ENCODE measurements around the gene DUSP18. TPM values are rescaled to one million over a fixed set of nuclear protein-coding genes. Genes with fewer than 3 reads are reported as not detected.
A peak's percentile ranks its signal among the peaks of the same experiment; 100 is the strongest.

The DUSP18 gene
- total RNA-seq, 2 experiments from 2014 or later, result 10.5 to 12.8 TPM

DNA sequence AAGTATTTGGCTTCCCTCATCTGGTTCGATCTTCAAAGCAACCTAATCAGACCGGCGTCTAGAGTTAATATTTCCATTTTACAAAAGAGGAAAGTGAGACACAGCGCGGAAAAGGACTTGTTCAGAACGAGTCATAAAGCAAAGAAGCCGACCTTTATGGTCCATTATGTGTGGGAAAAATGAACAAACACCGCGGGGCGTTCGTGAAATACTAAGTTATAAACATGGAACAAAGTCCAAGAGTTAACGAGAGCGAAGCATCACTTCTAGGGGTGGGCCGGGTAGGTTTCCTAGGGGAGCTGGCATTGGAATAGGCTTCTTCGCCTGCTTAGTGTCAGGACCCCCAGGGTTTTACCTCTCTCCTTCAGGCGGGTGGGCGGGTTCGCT is 575 bp downstream of the DUSP18 start:
- peak overlapping the region; percentile 79 for H3K27ac Mint-ChIP-seq
- POLR2A ChIA-PET, result interaction anchor here (0.7 to 2.1 kb wide), 3 partner anchors 16 to 302 kb away, joined by 3 to 13 read pairs (median 4); partner anchors contain the start of genes SLC35E4 and TUG1
- H3K9me3 Mint-ChIP-seq, result no peaks in the 10 kb centered on the region
- H3K4me3 Mint-ChIP-seq, result peak overlapping the region; percentile 99
- peaks cover 15% of the 10 kb centered on the region for H3K27me3 Mint-ChIP-seq
- H3K4me1 Mint-ChIP-seq, result peaks cover 14% of the 10 kb centered on the region
- DNase-seq, result no peak
- no peak for ATAC-seq (ENCODE audit: low read depth)
- peaks cover 4% of the 10 kb centered on the region for H3K36me3 Mint-ChIP-seq

DNA sequence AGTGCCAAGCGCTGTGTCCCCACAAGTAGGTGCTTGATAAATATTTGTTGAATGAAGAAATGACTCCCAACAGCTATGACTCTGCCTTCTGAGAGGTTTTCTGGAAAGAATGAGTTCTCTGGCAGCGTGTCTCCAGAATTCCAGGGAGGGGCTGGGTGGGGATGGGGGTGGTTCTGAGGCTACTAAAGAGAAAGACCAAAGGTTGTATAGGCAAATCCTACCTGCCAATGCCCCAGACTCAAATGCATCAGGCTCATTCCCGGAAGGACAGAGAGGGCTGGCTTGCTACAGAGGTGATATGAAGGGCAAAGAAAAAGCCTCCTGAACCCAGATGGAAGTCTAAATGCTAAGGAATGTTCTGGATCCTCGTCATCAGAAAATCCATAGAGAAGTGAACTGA is 1.9 kb downstream of the DUSP18 start:
- H3K27me3 Mint-ChIP-seq, result peaks cover 15% of the 10 kb centered on the region
- ATAC-seq (ENCODE audit: low read depth) (no peak), DNase-seq (no peak)
- peak overlapping the region; percentile 25 for H3K4me3 Mint-ChIP-seq
- peaks cover 14% of the 10 kb centered on the region for H3K4me1 Mint-ChIP-seq
- no peak overlapping the region for H3K27ac Mint-ChIP-seq
- POLR2A ChIA-PET, result no interaction called here
- peaks cover 5% of the 10 kb centered on the region for H3K36me3 Mint-ChIP-seq
- H3K9me3 Mint-ChIP-seq, result no peaks in the 10 kb centered on the region

- POLR2A ChIA-PET, result no interaction called here
- Mint-ChIP-seq H3K27ac (no peak overlapping the region), H3K4me1 (peaks cover 14% of the 10 kb centered on the region), H3K4me3 (no peak overlapping the region), H3K9me3 (no peaks in the 10 kb centered on the region), H3K36me3 (peaks cover 5% of the 10 kb centered on the region), H3K27me3 (peaks cover 15% of the 10 kb centered on the region)
- DNase-seq (no peak), ATAC-seq (ENCODE audit: low read depth) (no peak)
These were observed 2.4 kb downstream of the DUSP18 start for GRCh38 chr22:30665266-30665665.

DNA sequence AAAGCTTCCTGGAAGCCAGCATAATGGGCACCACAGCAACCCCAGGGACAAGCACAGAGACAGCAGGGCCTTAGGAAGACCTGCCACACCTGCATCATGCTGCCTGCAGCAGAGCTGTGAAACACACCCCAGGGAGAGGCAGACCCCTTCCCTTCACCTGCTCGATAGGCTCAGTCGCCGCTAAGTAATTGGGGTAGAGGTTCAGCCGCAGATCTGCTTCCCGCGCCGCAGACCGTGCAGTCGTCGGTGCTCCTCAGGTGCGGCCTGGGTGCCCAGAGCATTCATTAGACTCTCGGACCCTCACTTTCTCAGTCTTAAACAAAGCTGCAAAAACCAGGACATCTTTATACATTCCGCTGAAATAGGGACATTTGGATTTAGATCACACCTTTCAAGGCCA is 2.9 kb downstream of the DUSP18 start:
- peaks cover 14% of the 10 kb centered on the region for H3K4me1 Mint-ChIP-seq
- DNase-seq (no peak), ATAC-seq (ENCODE audit: low read depth) (no peak)
- peaks cover 5% of the 10 kb centered on the region for H3K36me3 Mint-ChIP-seq
- peaks cover 13% of the 10 kb centered on the region for H3K27me3 Mint-ChIP-seq
- POLR2A ChIA-PET, result no interaction called here
- H3K27ac Mint-ChIP-seq, result no peak overlapping the region
- H3K4me3 Mint-ChIP-seq, result no peak overlapping the region
- no peaks in the 10 kb centered on the region for H3K9me3 Mint-ChIP-seq

GRCh38 chr22:30662040-30662439 is 5.6 kb downstream of the DUSP18 start:
- peaks cover 8% of the 10 kb centered on the region for H3K4me1 Mint-ChIP-seq
- ATAC-seq (ENCODE audit: low read depth) (no peak), DNase-seq (no peak)
- H3K27me3 Mint-ChIP-seq, result no peaks in the 10 kb centered on the region
- peaks cover 5% of the 10 kb centered on the region for H3K36me3 Mint-ChIP-seq
- POLR2A ChIA-PET, result interaction anchor here (0.7 kb wide), 1 partner anchor 10 kb away, joined by 4 read pairs; no protein-coding TSS in a partner anchor
- H3K4me3 Mint-ChIP-seq, result no peak overlapping the region
- no peaks in the 10 kb centered on the region for H3K9me3 Mint-ChIP-seq
- H3K27ac Mint-ChIP-seq, result no peak overlapping the region

DNA sequence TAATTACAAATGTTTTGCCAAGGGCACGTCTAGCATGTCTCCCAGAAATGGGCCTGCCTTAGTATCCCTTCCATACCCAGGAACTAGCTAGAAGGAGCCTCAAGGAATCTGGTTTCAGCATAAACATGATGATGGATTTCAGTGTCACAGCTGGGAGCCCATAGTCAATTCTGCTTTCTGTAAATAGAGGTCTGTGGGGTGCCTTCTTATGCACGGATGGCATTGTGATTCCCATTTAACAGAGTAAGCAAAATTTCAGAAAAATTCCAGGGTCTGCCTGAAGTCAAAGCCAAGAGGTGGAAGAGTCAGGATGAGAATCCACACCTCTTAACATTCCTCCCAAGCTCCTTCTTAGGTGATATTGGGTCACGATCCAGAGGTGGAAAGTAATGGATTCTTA is 12.1 kb downstream of the DUSP18 start:
- peaks cover 5% of the 10 kb centered on the region for H3K4me1 Mint-ChIP-seq
- no peaks in the 10 kb centered on the region for H3K27me3 Mint-ChIP-seq
- no peak overlapping the region for H3K27ac Mint-ChIP-seq
- POLR2A ChIA-PET, result no interaction called here
- no peaks in the 10 kb centered on the region for H3K9me3 Mint-ChIP-seq
- ATAC-seq (ENCODE audit: low read depth), result no peak
- H3K4me3 Mint-ChIP-seq, result no peak overlapping the region
- no peak for DNase-seq
- peaks cover 2% of the 10 kb centered on the region for H3K36me3 Mint-ChIP-seq

DNA sequence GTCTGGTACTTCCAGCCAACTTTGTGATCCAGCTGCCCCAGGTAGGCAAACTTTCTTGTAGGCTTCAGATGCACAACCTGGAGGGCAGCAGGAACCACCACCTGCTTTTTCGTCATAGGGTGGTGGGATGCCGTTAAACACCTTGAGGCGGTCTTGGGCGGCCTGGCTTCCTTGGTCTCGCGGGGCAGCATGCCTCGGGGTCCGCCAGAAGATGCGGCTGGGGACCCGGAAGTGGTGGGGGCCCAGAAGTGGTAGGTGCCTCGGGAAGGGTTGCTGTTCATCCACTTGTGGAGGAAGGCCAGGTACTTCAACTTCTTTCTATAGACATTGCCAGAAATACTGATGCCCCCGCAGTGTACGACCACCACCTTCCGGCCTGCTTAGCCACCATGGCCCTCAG is 13.3 kb downstream of the DUSP18 start:
- Mint-ChIP-seq H3K27ac (no peak overlapping the region), H3K4me3 (no peak overlapping the region), H3K36me3 (peaks cover 2% of the 10 kb centered on the region), H3K9me3 (no peaks in the 10 kb centered on the region), H3K4me1 (peaks cover 10% of the 10 kb centered on the region), H3K27me3 (no peaks in the 10 kb centered on the region)
- POLR2A ChIA-PET, result interaction anchor here (0.8 kb wide), 1 partner anchor 10 kb away, joined by 3 read pairs; no protein-coding TSS in a partner anchor
- ATAC-seq (ENCODE audit: low read depth), result no peak
- no peak for DNase-seq

DNA sequence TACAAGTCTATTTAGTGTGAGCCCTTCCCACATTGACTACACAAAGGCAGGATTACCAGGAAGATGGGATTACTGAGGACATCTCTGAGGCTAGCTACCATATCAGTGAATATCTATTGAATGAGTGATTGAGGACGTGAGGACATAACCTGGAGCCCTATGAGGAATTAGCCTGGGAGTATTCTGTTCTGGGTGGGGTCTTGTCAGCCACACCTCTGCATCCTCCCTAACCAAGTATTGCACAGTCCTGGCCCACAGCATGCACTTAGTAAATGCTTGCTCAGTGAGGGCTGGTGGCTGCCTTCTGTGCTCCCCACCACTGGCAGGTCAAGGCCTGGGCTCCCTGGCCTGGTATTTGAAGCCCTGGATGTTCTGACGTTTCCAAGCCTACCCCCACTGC is 14.8 kb downstream of the DUSP18 start:
- H3K9me3 Mint-ChIP-seq, result no peaks in the 10 kb centered on the region
- DNase-seq (no peak), ATAC-seq (ENCODE audit: low read depth) (no peak)
- peaks cover 5% of the 10 kb centered on the region for H3K36me3 Mint-ChIP-seq
- H3K27me3 Mint-ChIP-seq, result no peaks in the 10 kb centered on the region
- H3K4me1 Mint-ChIP-seq, result peaks cover 14% of the 10 kb centered on the region
- no peak overlapping the region for H3K4me3 Mint-ChIP-seq
- no peak overlapping the region for H3K27ac Mint-ChIP-seq
- POLR2A ChIA-PET, result no interaction called here

GRCh38 chr22:30650508-30651116 is 17.1 kb downstream of the DUSP18 start:
- Mint-ChIP-seq H3K36me3 (peaks cover 5% of the 10 kb centered on the region), H3K4me3 (no peak overlapping the region), H3K4me1 (peaks cover 14% of the 10 kb centered on the region), H3K9me3 (no peaks in the 10 kb centered on the region), H3K27ac (no peak overlapping the region), H3K27me3 (no peaks in the 10 kb centered on the region)
- DNase-seq, result no peak
- POLR2A ChIA-PET, result interaction anchor here (0.8 to 2.5 kb wide), 3 partner anchors 10 to 16 kb away, joined by 4 to 14 read pairs (median 6); partner anchors contain the start of gene SLC35E4
- ATAC-seq (ENCODE audit: low read depth), result no peak

DNA sequence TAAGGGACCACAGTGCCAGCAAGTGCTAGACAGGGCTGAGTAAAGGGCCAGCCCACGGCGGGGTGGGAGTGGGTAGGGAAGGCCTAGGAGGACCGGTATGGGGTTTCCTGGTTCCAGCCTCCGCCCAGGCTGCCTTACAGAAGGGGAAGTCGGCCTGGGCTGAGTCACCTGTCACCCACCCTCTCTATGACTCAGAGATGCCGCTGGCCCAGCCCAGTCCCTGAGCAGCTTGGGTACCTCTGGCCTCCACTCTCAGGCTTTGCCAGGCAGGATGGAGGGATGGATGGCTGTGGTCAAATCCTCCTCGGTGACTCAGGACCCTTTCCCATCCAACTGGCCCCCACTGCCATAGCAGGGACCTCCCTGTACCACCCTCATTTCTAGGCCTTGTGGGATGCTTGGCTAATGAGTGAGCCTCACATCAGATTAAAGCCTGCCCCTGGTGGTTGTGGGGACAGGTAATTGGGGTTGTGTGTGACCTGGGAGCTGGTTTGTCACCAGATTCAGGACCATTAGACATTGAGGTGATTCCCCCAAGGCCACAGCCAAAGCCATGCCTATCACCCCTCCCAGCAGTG is 18.2 kb downstream of the DUSP18 start:
- ATAC-seq (ENCODE audit: low read depth), result peak; percentile 99
- POLR2A ChIA-PET, result interaction anchor here (0.6 to 2.5 kb wide), 3 partner anchors 11 to 45 kb away, joined by 3 to 14 read pairs (median 6); partner anchors contain the start of gene SLC35E4
- Mint-ChIP-seq H3K27me3 (no peaks in the 10 kb centered on the region), H3K4me1 (peaks cover 14% of the 10 kb centered on the region), H3K27ac (peak overlapping the region; percentile 61), H3K9me3 (no peaks in the 10 kb centered on the region), H3K36me3 (peaks cover 3% of the 10 kb centered on the region), H3K4me3 (no peak overlapping the region)
- peak; percentile 67 for DNase-seq

- no peak overlapping the region for H3K4me3 Mint-ChIP-seq
- POLR2A ChIA-PET, result interaction anchor here (2.5 kb wide), 1 partner anchor 14 kb away, joined by 14 read pairs; the partner anchor contains the start of gene SLC35E4
- H3K4me1 Mint-ChIP-seq, result peaks cover 14% of the 10 kb centered on the region
- H3K9me3 Mint-ChIP-seq, result no peaks in the 10 kb centered on the region
- no peak for ATAC-seq (ENCODE audit: low read depth)
- no peak for DNase-seq
- no peaks in the 10 kb centered on the region for H3K27me3 Mint-ChIP-seq
- peak overlapping the region; percentile 61 for H3K27ac Mint-ChIP-seq
- H3K36me3 Mint-ChIP-seq, result peaks cover 3% of the 10 kb centered on the region
These were observed 18.9 kb downstream of the DUSP18 start for GRCh38 chr22:30648825-30649224.

DNA sequence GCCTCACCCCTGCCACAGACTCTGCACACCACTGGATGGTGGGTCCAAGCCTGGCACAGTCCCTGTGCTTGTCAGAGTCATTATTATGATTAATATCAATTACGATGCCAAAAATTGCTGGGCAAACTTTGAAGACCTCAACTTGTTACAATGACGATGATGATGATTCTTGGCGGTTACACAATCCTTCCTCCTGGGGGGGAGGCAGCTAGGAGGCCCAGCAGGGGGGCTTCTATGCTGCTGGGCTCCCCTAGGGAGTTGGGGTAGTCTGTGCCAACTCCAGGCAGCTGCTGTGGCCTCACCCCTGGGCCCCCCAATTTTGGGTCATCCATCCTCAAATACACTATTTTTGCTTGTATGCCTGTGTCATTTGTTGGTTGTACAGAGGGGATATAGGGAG is 20.1 kb downstream of the DUSP18 start:
- POLR2A ChIA-PET, result no interaction called here
- H3K27ac Mint-ChIP-seq, result no peak overlapping the region
- H3K36me3 Mint-ChIP-seq, result peaks cover 3% of the 10 kb centered on the region

DNA sequence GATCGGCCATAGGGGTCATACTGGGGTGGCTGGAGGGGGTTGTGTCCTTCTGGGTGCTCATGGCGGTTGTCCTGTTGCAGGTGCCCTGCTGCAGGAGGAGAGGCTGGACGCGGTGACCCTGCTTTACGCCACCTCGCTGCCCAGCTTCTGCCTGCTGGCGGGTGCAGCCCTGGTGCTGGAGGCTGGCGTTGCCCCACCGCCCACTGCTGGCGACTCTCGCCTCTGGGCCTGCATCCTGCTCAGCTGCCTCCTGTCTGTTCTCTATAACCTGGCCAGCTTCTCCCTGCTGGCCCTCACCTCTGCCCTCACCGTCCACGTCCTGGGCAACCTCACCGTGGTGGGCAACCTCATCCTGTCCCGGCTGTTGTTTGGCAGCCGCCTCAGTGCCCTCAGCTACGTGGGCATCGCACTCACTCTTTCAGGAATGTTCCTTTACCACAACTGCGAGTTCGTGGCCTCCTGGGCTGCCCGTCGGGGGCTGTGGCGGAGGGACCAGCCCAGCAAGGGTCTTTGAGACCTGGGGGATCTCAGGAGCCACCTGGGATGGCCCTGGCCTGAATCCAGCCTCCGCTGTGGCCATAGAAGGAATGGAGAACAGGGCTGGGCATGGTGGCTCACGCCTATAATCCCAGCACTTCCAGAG is 21.0 kb downstream of the DUSP18 start:
- H3K4me3 Mint-ChIP-seq, result no peak overlapping the region
- H3K36me3 Mint-ChIP-seq, result peaks cover 3% of the 10 kb centered on the region
- POLR2A ChIA-PET, result no interaction called here
- ATAC-seq (ENCODE audit: low read depth), result no peak
- peaks cover 11% of the 10 kb centered on the region for H3K4me1 Mint-ChIP-seq
- H3K27ac Mint-ChIP-seq, result no peak overlapping the region
- no peaks in the 10 kb centered on the region for H3K9me3 Mint-ChIP-seq
- DNase-seq, result no peak
- H3K27me3 Mint-ChIP-seq, result no peaks in the 10 kb centered on the region

More for the DNA sequence above, 20.1 kb downstream of the DUSP18 start:
- peaks cover 14% of the 10 kb centered on the region for H3K4me1 Mint-ChIP-seq
- H3K4me3 Mint-ChIP-seq, result no peak overlapping the region
- DNase-seq, result no peak
- no peaks in the 10 kb centered on the region for H3K27me3 Mint-ChIP-seq
- no peak for ATAC-seq (ENCODE audit: low read depth)
- H3K9me3 Mint-ChIP-seq, result no peaks in the 10 kb centered on the region
